T-cell (primary cell): ENCODE results near the gene INSC. TPM values are rescaled to one million over a fixed set of nuclear protein-coding genes. Genes with fewer than 3 reads are reported as not detected.

Experiments used
- ATAC-seq, 4 experiments: fragments of 200-7000 bp in 3 of 4; fragments of 150-1000 bp in 1 of 4; cut with Tn5 transposase; replicated peaks in 1 of 4; 1 replicate in 3 of 4; 2 replicates in 1 of 4; pipeline ENCODE4 v1.10.0; 2021; ENCODE audit warnings: moderate library complexity in 3 of 4, mild to moderate bottlenecking in 2 of 4, moderate number of reproducible peaks in 1 of 4
- CTCF ChIA-PET, 2 donors: fragments of 300-600 bp; sonication (Branson Sonifier 250); formaldehyde crosslinking; loops; one replicate each; lab custom pipeline; 2022; ENCODE audit warnings: antibody characterized with exemption in 2 of 2; lab: Charles Lee
- POLR2A ChIA-PET, 2 donors: fragments of 300-600 bp; sonication (Branson Sonifier 250); formaldehyde crosslinking; loops; one replicate each; lab custom pipeline; 2022; ENCODE audit warnings: antibody characterized with exemption in 2 of 2; lab: Charles Lee
- DNase-seq, 35 experiments: peaks; one replicate each; pipeline versions ENCODE4 v3.0.0 to v3.0.0-alpha.2; 2013 to 2023
- H3K27ac ChIP-seq: one replicate; pipeline ENCODE4 v1.5.1; 2013; ENCODE audit warnings: low read length
- H3K27me3 ChIP-seq, 2 experiments: replicated peaks in 1 of 2; 1 replicate in 1 of 2; 2 replicates in 1 of 2; pipeline versions ENCODE4 v1.6.1 to v1.7.0; 2013; ENCODE audit warnings: low read length in 1 of 2, mixed read lengths in 1 of 2; ENCODE audit not compliant: control insufficient read depth in 2 of 2, insufficient read depth in 2 of 2; ENCODE audit errors: extremely low read depth in 1 of 2
- H3K36me3 ChIP-seq, 2 donors: 1 replicate in 1 of 2; 2 replicates in 1 of 2; pipeline versions ENCODE4 v1.6.1 to v1.7.0; 2013; ENCODE audit warnings: low read length in 1 of 2; ENCODE audit not compliant: control insufficient read depth in 2 of 2, insufficient read depth in 1 of 2; ENCODE audit errors: extremely low read depth in 1 of 2
- H3K4me1 ChIP-seq, 2 experiments: 1 replicate in 1 of 2; 2 replicates in 1 of 2; pipeline versions ENCODE4 v1.6.1 to v1.7.0; 2013; ENCODE audit warnings: low read length in 2 of 2, mixed read lengths in 1 of 2; ENCODE audit not compliant: insufficient read depth in 2 of 2, control insufficient read depth in 1 of 2; ENCODE audit errors: extremely low read depth in 1 of 2
- H3K4me3 ChIP-seq, 2 donors: 1 replicate in 1 of 2; 2 replicates in 1 of 2; pipeline versions ENCODE4 v1.5.1 to v1.7.0; 2013; ENCODE audit warnings: mild to moderate bottlenecking in 2 of 2, low read length in 1 of 2, moderate library complexity in 1 of 2; ENCODE audit not compliant: control insufficient read depth in 1 of 2; ENCODE audit errors: extremely low read depth in 1 of 2
- H3K9me3 ChIP-seq: 2 replicates; pipeline ENCODE4 v1.7.0; 2013
- H3K27ac Mint-ChIP-seq, 2 donors: one replicate each; pipeline ENCODE4 v1.8.0; 2020 to 2021; ENCODE audit warnings: mild to moderate bottlenecking in 2 of 2, mixed read lengths in 2 of 2
- H3K27me3 Mint-ChIP-seq, 2 donors: one replicate each; pipeline ENCODE4 v1.8.0; 2021 to 2022; ENCODE audit warnings: mixed read lengths in 2 of 2
- H3K36me3 Mint-ChIP-seq: one replicate; pipeline ENCODE4 v1.8.0; 2021; ENCODE audit warnings: mixed read lengths
- H3K4me1 Mint-ChIP-seq, 3 donors: one replicate each; pipeline ENCODE4 v1.8.0; 2020 to 2022; ENCODE audit warnings: mixed read lengths in 3 of 3, mild to moderate bottlenecking in 1 of 3
- H3K4me3 Mint-ChIP-seq, 3 donors: one replicate each; pipeline ENCODE4 v1.8.0; 2020 to 2022; ENCODE audit warnings: mild to moderate bottlenecking in 3 of 3, mixed read lengths in 3 of 3, moderate library complexity in 3 of 3
- H3K9me3 Mint-ChIP-seq, 3 donors: one replicate each; pipeline ENCODE4 v1.8.0; 2020 to 2022; ENCODE audit warnings: mixed read lengths in 3 of 3
- WGBS: methylation state at CpG from one replicate; pipeline ENCODE4 v1.1.5; 2013; ENCODE audit warnings: missing lambda C conversion rate; ENCODE audit not compliant: insufficient coverage; 5-methylcytosine and 5-hydroxymethylcytosine counted together
- total RNA-seq, 35 experiments: library from RNA in 6 of 35; stranded (reverse) in 6 of 35; fragments of 120-200 nt in 1 of 35; gene quantifications; one replicate each; pipeline versions ENCODE4 v1.2.1 to v1.2.4 and lab custom pipeline; 2013 to 2026

INSC gene
- total RNA-seq, 5 donors from 2014 or later (not counting 1 experiment from before 2014, with no cell fraction given), result 0.44 to 0.53 TPM; not detected in 3

DNA sequence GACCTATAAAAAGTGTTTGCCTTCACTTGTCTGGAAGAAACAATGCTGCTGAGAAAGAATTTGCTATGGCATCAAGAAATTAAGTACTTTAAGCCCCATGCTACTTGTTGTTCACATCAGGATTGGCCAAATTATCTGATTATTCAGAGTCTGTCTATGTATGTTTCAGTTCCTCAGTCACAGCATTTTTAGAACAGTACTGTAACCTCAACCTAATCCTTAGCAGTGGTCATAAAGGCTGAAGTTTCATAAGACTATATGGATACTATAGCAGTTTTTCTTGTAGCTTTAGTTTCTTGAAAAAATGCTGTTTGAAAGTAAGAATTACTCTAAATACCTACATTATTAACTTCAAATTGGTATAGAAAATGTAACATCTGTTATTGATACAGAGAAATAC lies 153.9 kb downstream of the INSC start:
- Mint-ChIP-seq H3K36me3 (no peaks in the 10 kb centered on the region), H3K27ac (no peak overlapping the region), H3K9me3 (peaks cover 5 to 24% (median 20%) of the 10 kb centered on the region in 3 donors), H3K4me1 (no peaks in the 10 kb centered on the region), H3K4me3 (no peak overlapping the region), H3K27me3 (peaks cover 3 to 4% of the 10 kb centered on the region in 2 donors)
- Histone ChIP-seq H3K27me3 (no peaks in the 10 kb centered on the region), H3K4me1 (no peaks in the 10 kb centered on the region), H3K36me3 (no peaks in the 10 kb centered on the region), H3K4me3 (no peak overlapping the region), H3K9me3 (no peaks in the 10 kb centered on the region), H3K27ac (no peak overlapping the region)
- ATAC-seq (no peak), DNase-seq (no peak)
- ChIA-PET CTCF (no interaction called here), POLR2A (no interaction called here)

DNA sequence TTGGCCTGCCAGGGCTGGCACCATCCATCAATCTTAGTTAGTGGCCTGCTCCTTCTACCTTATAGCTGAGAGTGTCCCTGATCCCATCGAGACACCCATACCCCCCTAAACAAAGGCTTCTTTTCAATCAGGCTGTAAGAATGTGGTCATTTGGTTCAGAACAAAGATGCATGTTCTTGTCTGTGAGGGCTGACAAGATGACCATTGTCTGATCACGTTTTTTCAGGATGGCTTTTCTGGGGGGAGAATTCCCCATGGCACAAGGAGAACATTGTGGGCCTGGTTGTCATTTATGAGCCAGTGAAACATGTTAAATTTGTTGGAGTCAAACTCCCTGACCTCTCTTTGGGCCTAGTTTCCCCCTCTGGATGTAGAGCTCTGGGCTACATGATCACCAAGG lies 160.4 kb downstream of the INSC start:
- H3K9me3 Mint-ChIP-seq, result no peaks in the 10 kb centered on the region
- ATAC-seq (no peak), DNase-seq (no peak)
- H3K36me3 ChIP-seq, result no peaks in the 10 kb centered on the region
- H3K4me1 Mint-ChIP-seq, result no peaks in the 10 kb centered on the region
- CTCF ChIA-PET, result no interaction called here
- whole genome bisulfite sequencing, result 22% methylated on average over 1 of the region's 2 CpGs
- no peaks in the 10 kb centered on the region for H3K9me3 ChIP-seq
- no peaks in the 10 kb centered on the region for H3K4me1 ChIP-seq
- no peak overlapping the region for H3K4me3 ChIP-seq
- peaks cover 16 to 17% of the 10 kb centered on the region in 2 donors for H3K27me3 Mint-ChIP-seq
- no peak overlapping the region for H3K4me3 Mint-ChIP-seq
- H3K36me3 Mint-ChIP-seq, result no peaks in the 10 kb centered on the region
- no peak overlapping the region for H3K27ac ChIP-seq
- POLR2A ChIA-PET, result no interaction called here
- no peaks in the 10 kb centered on the region for H3K27me3 ChIP-seq
- no peak overlapping the region for H3K27ac Mint-ChIP-seq

DNA sequence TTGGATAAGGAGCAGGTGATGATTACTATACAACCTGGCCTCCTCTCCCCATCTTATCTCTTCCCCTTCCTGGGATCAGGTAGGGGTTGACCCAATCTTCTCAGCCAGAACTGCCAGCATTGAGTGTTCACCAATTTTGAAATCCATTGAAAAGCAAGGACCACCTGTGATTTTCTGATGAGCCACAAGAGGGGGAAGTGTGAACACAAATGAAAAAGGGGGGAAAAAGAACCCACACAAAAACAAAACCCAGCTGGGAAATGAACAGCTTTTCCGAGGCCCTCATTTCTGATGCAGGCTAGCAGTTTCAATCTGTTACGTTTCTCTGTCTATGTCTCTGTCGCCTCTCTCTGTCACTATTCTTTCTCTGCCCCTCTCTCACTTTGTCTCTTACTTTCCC lies 161.9 kb downstream of the INSC start:
- H3K27ac ChIP-seq, result no peak overlapping the region
- no peak for ATAC-seq
- H3K4me3 ChIP-seq, result no peak overlapping the region
- Mint-ChIP-seq H3K27me3 (peaks cover 16 to 20% of the 10 kb centered on the region in 2 donors), H3K27ac (no peak overlapping the region), H3K36me3 (no peaks in the 10 kb centered on the region), H3K4me1 (no peaks in the 10 kb centered on the region), H3K4me3 (no peak overlapping the region), H3K9me3 (no peaks in the 10 kb centered on the region)
- H3K27me3 ChIP-seq, result no peaks in the 10 kb centered on the region
- H3K4me1 ChIP-seq, result no peaks in the 10 kb centered on the region
- ChIA-PET POLR2A (no interaction called here), CTCF (no interaction called here)
- no peaks in the 10 kb centered on the region for H3K9me3 ChIP-seq
- DNase-seq, result no peak
- no peaks in the 10 kb centered on the region for H3K36me3 ChIP-seq
- WGBS, result 39% methylated on average over 3 of the region's 3 CpGs

DNA sequence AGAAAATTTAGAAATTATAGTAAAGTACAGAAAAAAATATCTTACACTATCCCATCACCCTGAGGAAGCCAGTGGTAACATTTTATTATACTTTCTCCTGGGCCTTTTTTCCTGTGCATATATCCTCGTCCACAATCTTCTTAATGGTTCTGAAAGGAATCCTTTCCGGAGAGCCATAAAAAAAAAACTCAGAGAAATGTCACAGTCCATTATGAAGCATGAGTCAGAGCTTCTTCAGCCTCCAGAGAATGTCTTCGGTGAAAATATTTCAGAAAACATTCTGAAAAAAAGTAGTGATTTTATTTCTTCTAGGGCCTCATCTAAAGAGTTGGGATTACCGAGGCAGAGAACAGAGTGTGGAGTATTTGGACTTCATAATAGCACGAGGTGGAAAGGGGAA lies 163.4 kb downstream of the INSC start:
- ATAC-seq, result no peak
- CTCF ChIA-PET, result interaction anchor here in 1 of 2 donors (0.6 kb wide), 1 partner anchor 17 kb away, joined by 3 read pairs; no protein-coding TSS in a partner anchor
- no peaks in the 10 kb centered on the region for H3K36me3 ChIP-seq
- POLR2A ChIA-PET, result no interaction called here
- H3K4me3 ChIP-seq, result no peak overlapping the region
- H3K36me3 Mint-ChIP-seq, result no peaks in the 10 kb centered on the region
- H3K27ac Mint-ChIP-seq, result no peak overlapping the region
- DNase-seq, result no peak
- WGBS, result 31% methylated on average over 2 of the region's 5 CpGs
- H3K9me3 ChIP-seq, result no peaks in the 10 kb centered on the region
- no peaks in the 10 kb centered on the region for H3K4me1 ChIP-seq
- H3K9me3 Mint-ChIP-seq, result no peaks in the 10 kb centered on the region
- H3K27ac ChIP-seq, result no peak overlapping the region
- H3K27me3 Mint-ChIP-seq, result peaks cover 25 to 28% of the 10 kb centered on the region in 2 donors
- H3K4me1 Mint-ChIP-seq, result no peaks in the 10 kb centered on the region
- H3K4me3 Mint-ChIP-seq, result no peak overlapping the region
- no peaks in the 10 kb centered on the region for H3K27me3 ChIP-seq

DNA sequence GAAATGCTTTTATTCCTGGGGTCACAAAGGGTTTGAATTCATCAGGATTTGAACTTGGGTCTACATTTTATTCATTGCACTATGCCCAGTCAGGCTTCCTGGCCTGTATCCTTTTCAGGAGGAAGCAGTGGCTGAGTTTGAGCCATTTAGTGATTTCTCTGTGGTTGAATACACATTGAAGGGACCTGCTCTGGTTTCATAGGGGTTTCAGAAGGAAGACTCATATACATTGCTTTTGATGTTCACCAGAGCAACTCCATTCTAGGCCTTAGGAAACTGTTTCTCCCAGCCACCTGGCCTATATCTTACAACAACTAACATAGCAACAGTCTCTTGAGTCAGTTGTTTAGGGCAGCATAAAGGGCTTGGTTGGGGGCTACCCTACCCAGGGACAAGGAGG lies 165.7 kb downstream of the INSC start:
- Mint-ChIP-seq H3K4me1 (no peaks in the 10 kb centered on the region), H3K36me3 (no peaks in the 10 kb centered on the region), H3K4me3 (no peak overlapping the region), H3K9me3 (no peaks in the 10 kb centered on the region), H3K27me3 (peaks cover 18 to 24% of the 10 kb centered on the region in 2 donors), H3K27ac (no peak overlapping the region)
- H3K4me1 ChIP-seq, result no peaks in the 10 kb centered on the region
- H3K9me3 ChIP-seq, result no peaks in the 10 kb centered on the region
- no peak overlapping the region for H3K27ac ChIP-seq
- CTCF ChIA-PET, result no interaction called here
- no peaks in the 10 kb centered on the region for H3K27me3 ChIP-seq
- POLR2A ChIA-PET, result no interaction called here
- ATAC-seq, result no peak
- no peak for DNase-seq
- H3K36me3 ChIP-seq, result no peaks in the 10 kb centered on the region
- H3K4me3 ChIP-seq, result no peak overlapping the region

DNA sequence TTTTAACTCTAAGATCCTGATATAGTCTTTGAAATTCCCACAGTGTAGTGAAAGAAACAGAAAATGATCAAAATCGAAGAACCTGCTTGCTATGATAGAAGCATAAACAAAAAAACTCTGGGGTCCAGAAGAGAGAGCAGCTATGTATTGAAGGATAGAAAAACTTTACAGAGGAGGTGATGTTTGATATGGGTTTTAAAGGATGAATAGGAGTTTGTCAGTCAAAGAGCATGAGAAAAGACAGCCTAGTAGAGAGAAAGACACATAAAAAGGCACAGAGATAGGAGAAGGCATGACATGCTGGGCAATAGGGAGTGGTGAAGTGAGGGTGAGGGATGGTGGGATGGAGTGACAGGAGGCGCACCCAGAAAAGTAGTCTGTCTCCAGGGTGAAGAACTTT lies 168.0 kb downstream of the INSC start:
- WGBS, result 55% methylated on average over 2 of the region's 2 CpGs

DNA sequence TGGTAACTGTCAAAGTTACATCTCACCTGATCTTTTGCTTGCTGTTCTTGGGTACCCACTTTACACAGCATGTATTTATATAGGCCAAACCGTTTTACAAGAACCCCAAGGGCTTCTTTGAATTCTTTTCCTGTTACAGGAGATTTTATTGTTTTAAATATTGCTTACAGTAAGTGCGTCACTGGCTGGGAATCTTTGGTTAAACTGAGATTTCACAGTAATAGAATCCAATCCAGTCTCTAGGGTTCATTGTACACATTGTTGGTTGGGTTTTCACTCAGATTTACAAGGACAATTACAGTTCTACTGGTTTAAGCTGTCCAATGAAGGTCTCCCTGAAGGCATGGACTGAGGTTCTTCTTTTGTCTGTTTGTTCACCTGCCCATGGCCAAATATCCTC lies 171.7 kb downstream of the INSC start:
- H3K27me3 ChIP-seq, result no peaks in the 10 kb centered on the region
- H3K27me3 Mint-ChIP-seq, result peaks cover 12 to 17% of the 10 kb centered on the region in 2 donors
- no peak overlapping the region for H3K4me3 Mint-ChIP-seq
- no peaks in the 10 kb centered on the region for H3K36me3 ChIP-seq
- peaks cover 0 to 5% (median 0%) of the 10 kb centered on the region in 3 donors for H3K9me3 Mint-ChIP-seq
- POLR2A ChIA-PET, result no interaction called here
- H3K4me1 Mint-ChIP-seq, result no peaks in the 10 kb centered on the region
- DNase-seq (no peak), ATAC-seq (no peak)
- CTCF ChIA-PET, result no interaction called here
- H3K4me1 ChIP-seq, result no peaks in the 10 kb centered on the region
- WGBS, result no CpG with 5 or more reads among the region's 2 CpGs
- H3K27ac Mint-ChIP-seq, result no peak overlapping the region
- no peaks in the 10 kb centered on the region for H3K9me3 ChIP-seq
- no peak overlapping the region for H3K4me3 ChIP-seq
- H3K27ac ChIP-seq, result no peak overlapping the region
- H3K36me3 Mint-ChIP-seq, result no peaks in the 10 kb centered on the region

More for the DNA sequence above, 168.0 kb downstream of the INSC start:
- Histone ChIP-seq H3K27me3 (no peaks in the 10 kb centered on the region), H3K27ac (no peak overlapping the region), H3K9me3 (no peaks in the 10 kb centered on the region), H3K4me3 (no peak overlapping the region), H3K36me3 (no peaks in the 10 kb centered on the region), H3K4me1 (no peaks in the 10 kb centered on the region)
- Mint-ChIP-seq H3K9me3 (no peaks in the 10 kb centered on the region), H3K4me1 (no peaks in the 10 kb centered on the region), H3K36me3 (no peaks in the 10 kb centered on the region), H3K4me3 (no peak overlapping the region), H3K27me3 (peaks cover 17 to 21% of the 10 kb centered on the region in 2 donors), H3K27ac (no peak overlapping the region)
- ChIA-PET CTCF (no interaction called here), POLR2A (no interaction called here)
- DNase-seq (no peak), ATAC-seq (no peak)
